GM21737 (cell line): ENCODE measurements around the gene SCAMP5.

ENCODE experiments used
- ATAC-seq: cut with Tn5 transposase; IDR thresholded peaks from one replicate; pipeline ENCODE4 v1.9.1; 2021; ENCODE audit warnings: mild to moderate bottlenecking, moderate library complexity; ENCODE audit not compliant: unreplicated experiment

The SCAMP5 gene

GRCh38 chr15:75044258-75044878, 49.0 kb downstream of the SCAMP5 start:
- no peak for ATAC-seq

- ATAC-seq, result no peak
Measured at GRCh38 chr15:75045332-75046015, 50.1 kb downstream of the SCAMP5 start.

- ATAC-seq, result no peak
Measured at GRCh38 chr15:75048394-75048793, 53.0 kb downstream of the SCAMP5 start.

GRCh38 chr15:75049392-75049791, 54.0 kb downstream of the SCAMP5 start:
- no peak for ATAC-seq

GRCh38 chr15:75050283-75050682, 54.9 kb downstream of the SCAMP5 start:
- no peak for ATAC-seq

DNA sequence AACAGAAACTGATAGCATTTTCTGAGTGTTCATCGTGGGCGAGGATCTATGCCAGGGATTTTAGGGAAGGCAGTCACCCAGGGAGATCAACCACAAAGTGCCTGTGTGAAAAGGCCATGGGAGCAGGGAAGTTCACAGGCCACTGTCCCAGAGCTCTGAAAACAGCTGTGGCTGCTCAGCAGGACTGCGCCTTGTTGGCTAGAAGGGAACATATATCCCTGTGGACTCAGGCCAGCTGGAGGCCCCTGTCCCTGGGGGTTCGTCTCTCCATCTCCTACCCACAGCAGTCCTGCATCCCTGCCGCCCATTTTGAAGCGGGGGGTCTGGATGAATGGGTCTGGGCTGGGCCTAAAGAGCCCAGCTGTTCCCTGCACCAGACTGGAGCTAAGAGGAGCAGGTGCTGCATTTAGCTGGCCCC, 55.8 kb downstream of the SCAMP5 start:
- ATAC-seq, result no peak

DNA sequence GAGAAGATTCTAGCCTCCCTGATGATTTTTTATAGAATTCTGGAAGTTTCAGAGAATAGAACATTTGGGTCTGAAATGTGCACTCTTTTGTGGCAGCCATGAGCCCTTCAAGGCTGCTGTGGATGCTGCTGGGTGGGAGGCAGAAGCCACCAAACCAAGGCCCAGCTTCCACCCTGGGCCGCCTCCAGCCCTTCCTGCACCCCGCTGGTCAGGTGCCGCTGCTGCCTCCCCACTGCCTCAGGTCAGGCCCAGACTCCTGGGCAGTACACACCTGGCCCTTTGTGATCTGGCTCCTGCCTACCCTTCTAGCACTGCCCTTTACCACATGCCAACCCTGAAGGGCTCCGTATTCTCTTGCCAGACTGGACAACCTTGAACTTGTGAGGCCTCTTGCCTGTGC, 56.3 kb downstream of the SCAMP5 start:
- no peak for ATAC-seq

GRCh38 chr15:75052972-75053747, 57.8 kb downstream of the SCAMP5 start:
- ATAC-seq, result no peak

DNA sequence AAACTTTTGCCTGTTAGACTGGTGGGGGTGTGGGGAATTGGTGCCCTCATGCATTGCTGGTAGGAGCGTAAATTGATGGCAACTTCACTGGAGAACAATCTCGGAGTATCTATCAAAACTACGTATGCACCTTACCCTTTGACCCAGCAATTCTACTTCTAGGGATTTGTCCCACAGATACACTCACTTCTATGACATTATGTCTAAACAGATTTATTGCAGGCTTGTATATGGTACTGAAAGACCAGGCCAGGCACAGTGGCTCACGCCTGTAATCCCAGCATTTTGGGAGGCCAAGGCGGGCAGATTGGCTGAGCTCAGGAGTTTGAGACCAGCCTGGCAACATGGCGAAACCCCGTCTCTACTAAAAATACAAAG, 58.4 kb downstream of the SCAMP5 start:
- ATAC-seq, result no peak

DNA sequence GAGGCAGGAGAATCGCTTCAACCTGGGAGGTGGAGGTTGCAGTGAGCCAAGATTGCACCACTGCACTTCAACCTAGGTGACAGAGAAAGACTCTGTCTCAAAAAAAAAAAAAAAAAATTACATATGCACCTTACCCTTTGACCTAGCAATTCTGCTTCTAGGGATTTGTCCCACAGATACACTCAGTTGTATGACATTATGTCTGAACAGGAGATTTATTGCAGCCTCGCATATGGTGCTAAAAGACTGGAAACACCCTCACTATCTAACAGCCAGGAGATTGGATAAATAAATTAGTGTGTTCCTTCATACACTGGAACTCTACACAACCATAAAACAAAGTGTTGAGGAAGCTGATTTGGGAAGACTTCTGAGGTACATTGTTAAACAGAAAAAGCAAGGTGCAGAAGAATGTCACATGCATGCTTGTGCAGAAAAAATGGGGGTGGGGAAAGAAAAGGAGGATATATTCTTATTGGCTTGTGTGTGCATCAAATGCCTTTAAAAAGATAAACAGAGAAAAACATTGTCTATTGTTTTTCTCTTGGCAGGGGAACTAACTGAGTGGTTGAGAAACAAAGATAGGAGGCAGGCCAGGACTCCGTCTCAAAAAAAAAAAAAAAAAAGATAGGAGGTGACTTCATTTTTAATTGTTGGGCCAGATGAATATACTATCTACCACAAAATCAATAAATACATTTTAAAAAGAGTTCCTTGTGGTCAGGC, 59.0 kb downstream of the SCAMP5 start:
- no peak for ATAC-seq

- ATAC-seq, result no peak
Measured at GRCh38 chr15:75056036-75056435, 60.7 kb downstream of the SCAMP5 start.

- no peak for ATAC-seq
Measured at GRCh38 chr15:75058127-75058905, 63.0 kb downstream of the SCAMP5 start.

DNA sequence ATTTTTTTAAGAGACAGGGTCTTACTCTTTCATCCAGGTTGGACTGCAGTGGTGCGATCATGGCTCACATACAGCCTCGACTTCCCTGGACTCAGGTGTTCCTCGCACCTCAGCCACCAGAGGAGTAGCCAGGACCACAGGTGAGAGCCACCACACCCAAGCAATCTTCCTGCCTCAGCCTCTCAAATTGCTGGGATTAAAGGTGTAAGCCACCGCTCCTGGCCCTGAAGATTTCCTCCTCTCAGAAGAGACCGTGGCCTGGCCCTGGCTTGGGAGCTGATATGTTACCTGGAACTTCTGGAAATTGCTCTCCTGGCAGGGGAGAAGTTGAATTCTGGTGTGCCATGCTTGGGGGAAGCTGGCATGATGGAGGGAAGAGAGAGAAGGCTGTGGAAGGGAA, 64.2 kb downstream of the SCAMP5 start:
- no peak for ATAC-seq

DNA sequence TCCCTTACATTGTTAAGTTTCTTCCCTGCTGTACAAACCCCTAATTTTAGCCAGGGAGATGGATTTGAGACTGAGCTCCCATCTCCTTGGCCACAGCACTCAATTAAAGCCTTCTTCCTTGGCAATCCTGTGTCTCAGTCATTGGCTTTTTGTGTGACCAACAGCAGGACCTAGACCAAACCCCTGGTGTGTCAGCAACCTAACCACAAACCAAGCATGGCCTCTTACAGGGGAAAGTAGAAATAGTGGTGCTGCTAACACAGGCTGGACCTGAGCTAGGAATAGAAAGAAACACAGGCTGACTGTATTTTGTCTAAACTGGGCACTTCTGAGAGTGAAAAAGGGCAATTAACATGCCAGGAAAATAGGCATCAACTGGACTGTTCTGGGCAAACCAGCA, 65.9 kb downstream of the SCAMP5 start:
- no peak for ATAC-seq

- ATAC-seq, result no peak
Measured at GRCh38 chr15:75062706-75063105, 67.3 kb downstream of the SCAMP5 start.

GRCh38 chr15:75063338-75063737, 68.0 kb downstream of the SCAMP5 start:
- no peak for ATAC-seq

- no peak for ATAC-seq
Measured at GRCh38 chr15:75063889-75064288, 68.5 kb downstream of the SCAMP5 start.

DNA sequence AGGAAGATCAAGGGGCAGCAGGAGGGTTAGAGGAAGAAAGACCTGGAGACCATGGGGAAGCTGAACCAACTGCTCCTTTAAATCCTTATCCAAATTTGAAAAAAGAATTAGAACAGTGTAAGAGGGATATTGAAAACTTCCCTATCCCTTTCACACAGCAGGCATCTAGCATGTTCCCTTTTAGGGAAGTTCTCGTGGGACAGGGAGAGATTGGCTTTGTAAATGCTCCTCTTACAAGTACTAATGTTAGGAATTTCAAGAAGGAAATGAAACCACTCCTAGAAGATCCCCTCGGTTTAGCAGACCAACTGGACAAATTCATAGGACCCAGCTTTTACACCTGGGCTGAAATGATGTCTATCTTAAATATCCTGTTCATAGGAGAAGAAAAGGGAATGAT, 69.5 kb downstream of the SCAMP5 start:
- ATAC-seq, result no peak

DNA sequence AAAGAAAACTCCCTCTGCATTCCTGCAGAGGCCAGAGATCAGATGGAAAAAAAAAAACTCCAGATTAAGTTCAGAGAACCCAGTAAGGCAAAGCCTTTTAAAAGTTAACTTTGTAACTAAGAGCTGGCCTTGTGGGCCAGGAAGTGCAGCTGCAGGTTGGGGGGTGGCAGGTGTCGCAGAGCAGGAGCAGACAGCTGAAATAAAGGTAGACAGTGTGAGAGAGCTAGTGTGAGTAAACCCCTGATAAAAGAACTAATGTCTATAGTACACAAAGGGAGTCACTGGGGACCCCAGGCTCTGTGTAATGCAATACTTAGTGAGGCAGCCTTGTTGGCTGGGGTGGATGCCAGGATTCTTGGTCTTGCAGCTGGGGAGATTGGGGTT, 70.1 kb downstream of the SCAMP5 start:
- no peak for ATAC-seq

GRCh38 chr15:75065851-75066509, 70.6 kb downstream of the SCAMP5 start:
- ATAC-seq, result no peak
